Stimulated activated CD8-positive, alpha-beta memory T cell treated with anti-CD3 and anti-CD28 coated beads, Interleukin-2, amount 100 ng/mL, for 1 hour (primary cell): ENCODE measurements around the gene PFDN6.
"Not testable (repeated sequence)": the region's sequence is repeated elsewhere in the genome, so short reads cannot be mapped to it uniquely, and the experiment has no call there.

Experiments
- DNase-seq, 2 donors: peaks; one replicate each; pipeline ENCODE4 v3.0.0-alpha.2; 2020; ENCODE audit warnings: low read depth in 2 of 2

Gene PFDN6

GRCh38 chr6:33273924-33274902 lies 15.2 kb upstream of the PFDN6 start:
- DNase-seq, result no peak

GRCh38 chr6:33275795-33276580 lies 13.4 kb upstream of the PFDN6 start:
- DNase-seq, result not testable (repeated sequence)

- no peak for DNase-seq
Observed at GRCh38 chr6:33276581-33276863, 12.9 kb upstream of the PFDN6 start.

GRCh38 chr6:33276864-33277662 lies 12.3 kb upstream of the PFDN6 start, which contains the start of gene B3GALT4:
Gene B3GALT4 (plus strand): TSS chr6:33277123. CDS start chr6:33277420, 297 bp downstream.
- DNase-seq, result peak in 1 of 2 donors; percentile 46

- no peak for DNase-seq
Observed at GRCh38 chr6:33277663-33278391, 11.6 kb upstream of the PFDN6 start.

GRCh38 chr6:33278392-33278741 lies 11.0 kb upstream of the PFDN6 start:
- DNase-seq, result no peak

GRCh38 chr6:33278810-33279209 lies 10.6 kb upstream of the PFDN6 start:
- no peak for DNase-seq

GRCh38 chr6:33279257-33279695 lies 10.1 kb upstream of the PFDN6 start:
- no peak for DNase-seq

GRCh38 chr6:33279971-33280511 lies 9.4 kb upstream of the PFDN6 start:
- no peak for DNase-seq

GRCh38 chr6:33280539-33280938 lies 8.9 kb upstream of the PFDN6 start:
- DNase-seq, result no peak

- DNase-seq, result not testable (repeated sequence)
Observed at GRCh38 chr6:33285214-33285613, 4.2 kb upstream of the PFDN6 start.

- no peak for DNase-seq
Observed at GRCh38 chr6:33286946-33287914, 2.2 kb upstream of the PFDN6 start.

- DNase-seq, result no peak
Observed at GRCh38 chr6:33288141-33288920, 1.1 kb upstream of the PFDN6 start.

- no peak for DNase-seq
Observed at GRCh38 chr6:33289784-33290315, 449 bp downstream of the PFDN6 start.

GRCh38 chr6:33290459-33290858 lies 1.1 kb downstream of the PFDN6 start:
- DNase-seq, result no peak

- no peak for DNase-seq
Observed at GRCh38 chr6:33292996-33293682, 3.7 kb downstream of the PFDN6 start.

- DNase-seq, result no peak
Observed at GRCh38 chr6:33294086-33294823, 4.9 kb downstream of the PFDN6 start.
